ENCODE results near the gene SLC2A11.
"Not testable (repeated sequence)": the region's sequence is repeated elsewhere in the genome, so short reads cannot be mapped to it uniquely, and the experiment has no call there.

SLC2A11 gene

DNA sequence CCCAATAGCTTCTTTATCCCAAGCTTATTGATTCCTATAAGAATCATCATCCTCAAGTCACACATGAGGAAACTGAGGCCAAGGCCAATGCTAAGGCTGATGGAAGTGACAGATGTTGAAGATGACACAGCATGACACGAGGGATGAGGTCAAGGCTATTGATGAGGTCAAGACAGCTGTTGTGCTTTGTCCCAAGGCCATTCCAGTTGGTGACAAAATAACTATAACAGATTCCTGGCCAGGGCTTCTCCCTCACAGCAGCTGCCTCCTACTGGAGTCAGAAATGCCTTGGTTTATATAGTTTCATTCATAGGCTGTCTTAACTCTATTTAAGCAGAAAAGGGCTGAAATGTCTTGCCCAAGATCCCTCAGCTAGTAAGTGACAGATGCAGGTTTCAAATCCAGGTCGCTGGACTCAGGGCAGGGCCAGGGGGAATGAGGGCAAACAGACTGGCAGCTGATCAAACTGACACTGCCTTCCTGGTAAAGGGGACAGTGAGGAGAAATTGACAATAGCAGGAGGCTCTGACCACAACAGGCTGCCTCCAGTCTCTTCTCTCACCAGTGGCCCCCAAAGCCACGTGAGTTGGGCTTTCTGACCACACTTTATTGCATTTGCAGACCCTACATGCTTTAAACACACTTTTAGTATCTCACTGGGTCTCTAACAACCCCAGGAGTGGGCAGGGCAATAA lies 53.0 kb downstream of the SLC2A11 start:
- no peak for DNase-seq

DNA sequence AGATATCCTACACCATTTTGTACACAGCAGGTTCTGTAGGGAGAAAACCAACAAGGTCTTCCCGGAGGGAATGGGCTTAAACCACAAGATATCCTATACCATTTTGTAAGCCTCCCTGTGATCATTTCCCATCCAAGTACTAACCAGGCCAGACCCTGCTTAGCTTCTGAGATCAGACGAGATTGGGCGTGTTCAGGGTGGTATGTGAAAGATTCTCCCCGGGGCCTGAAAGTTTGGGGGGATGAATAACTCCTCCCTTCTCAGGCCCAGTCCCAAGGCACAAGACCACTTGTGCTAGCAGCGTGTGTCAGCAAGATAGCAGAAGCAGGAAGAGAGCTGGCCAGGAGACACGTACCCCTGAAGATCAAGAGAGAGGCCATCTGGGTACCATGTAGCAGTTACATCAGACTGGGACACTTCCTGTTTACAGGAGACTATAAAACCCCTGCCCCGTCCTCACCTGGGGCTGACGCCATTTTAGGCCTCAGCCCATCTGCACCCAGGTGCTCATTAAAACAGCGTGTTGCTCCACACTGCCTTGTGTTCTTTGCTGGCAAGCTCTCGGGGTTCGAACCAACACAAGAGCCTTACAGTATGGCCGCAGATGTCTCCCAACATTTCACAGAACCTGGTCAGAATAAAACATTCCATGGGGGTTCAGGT lies 53.8 kb downstream of the SLC2A11 start:
- no peak for DNase-seq

DNA sequence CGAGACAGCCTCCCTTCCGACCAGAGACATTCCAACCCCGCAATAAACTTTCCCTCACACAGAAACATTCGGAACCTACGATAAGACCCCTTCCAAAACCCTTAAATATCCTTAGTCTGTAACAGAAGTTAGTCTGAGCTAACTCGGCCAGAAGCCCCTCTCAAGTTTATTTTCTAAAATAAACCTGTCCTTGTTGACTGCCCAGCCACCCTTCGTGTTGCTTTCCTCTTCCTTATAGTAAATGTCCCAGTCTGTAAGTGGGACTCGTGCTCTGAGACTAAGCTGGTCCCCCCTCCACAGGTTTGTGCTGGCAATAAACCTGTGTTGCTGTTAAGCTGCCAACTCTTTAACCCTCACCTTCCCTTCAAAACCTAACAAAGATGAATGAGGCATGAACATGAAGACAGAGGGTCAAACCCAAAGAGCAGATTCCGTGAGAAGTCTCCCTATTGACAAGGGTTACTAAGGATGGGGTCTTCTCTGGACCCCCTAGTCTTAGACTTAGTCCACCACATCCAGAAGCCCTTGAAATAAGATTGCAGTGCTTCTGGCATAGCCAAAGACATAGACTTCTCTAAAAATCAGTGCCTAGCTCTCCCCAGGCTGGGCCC lies 54.7 kb downstream of the SLC2A11 start:
- no peak for DNase-seq

DNA sequence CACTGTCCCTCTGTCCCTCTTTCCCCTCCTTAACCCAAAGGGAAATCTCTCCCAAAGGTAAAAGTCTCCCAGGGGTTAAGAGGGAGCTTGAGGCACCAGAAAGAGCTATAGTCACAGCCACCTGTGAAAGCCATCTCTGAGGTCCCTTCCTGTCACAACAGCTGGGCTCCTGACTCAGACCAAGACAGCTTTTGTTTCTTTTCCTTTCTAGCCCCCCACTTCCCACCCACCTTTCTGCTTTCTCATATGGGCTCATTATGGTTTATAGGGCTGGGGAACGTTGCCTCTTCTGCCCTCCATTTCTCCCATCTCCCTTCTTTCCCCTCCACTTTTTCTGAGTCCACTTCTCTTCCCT lies 55.6 kb downstream of the SLC2A11 start:
- no peak for DNase-seq

DNA sequence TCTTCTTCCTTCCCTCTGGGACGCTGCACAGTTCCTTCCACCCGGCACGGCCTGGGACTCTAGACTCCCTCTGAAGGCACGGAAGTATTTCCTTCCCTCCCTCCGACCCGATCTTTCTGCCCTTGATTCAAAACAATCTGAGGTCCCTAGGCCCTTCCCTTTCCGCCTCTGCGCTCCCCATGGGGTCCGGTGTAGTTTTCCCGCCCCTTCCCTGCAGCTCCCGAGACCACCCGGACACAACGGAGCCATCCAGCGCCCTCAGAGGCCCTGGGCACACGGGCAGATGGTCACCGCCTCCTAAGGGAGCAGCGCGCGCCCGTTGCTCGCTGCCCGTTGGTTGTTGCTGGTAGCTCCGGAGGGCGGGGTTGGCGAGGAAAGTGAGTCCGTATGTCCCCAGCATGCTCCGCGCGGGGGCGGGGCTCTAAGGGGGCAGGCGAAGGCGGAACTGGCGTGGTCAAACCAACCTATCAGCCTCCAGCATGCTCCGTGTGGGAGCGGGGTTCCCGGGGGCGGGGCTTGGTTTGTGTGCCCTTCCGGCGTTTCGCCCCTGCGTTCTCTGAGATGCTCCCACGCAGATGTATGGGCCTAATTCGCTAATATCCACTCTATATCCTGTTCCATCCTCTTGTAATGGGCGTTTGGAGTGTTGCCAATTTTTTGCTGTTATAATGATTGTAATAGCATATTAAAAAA lies 56.1 kb downstream of the SLC2A11 start:
- peak; percentile 91 for DNase-seq

DNA sequence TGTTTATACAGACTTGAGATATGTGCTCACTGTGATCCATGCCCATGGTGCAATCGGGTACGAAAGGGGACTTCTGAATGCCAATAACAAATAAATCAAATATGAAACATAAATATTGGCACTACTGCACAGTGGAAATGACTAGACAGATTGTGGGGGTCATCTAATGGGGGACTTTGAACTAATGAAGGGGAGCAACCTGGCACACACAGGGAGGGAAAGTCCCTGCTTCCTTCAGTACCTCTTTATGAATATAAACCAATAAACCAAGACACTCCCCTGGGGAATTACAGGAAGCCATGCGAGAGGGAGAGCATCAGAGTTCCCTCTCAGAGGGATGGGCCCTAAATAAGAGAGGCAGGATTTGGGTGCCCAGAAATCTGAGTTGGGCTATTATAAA lies 57.6 kb downstream of the SLC2A11 start:
- no peak for DNase-seq

DNA sequence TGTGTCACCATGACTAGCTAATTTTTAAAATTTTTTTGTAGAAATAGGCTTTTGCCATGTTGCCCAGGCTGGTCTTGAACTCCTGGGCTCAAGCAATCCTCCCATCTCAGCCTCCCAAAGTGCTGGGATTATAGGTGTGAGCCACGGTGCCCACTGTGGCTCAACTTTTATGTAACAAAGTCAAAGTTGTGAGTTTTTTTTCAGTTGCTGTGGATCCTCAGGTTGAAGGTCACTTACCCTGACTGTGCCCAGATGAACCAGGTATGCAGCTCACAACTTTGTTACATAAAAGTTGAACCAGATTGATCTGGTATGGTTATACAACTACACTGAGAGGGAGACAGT lies 62.6 kb downstream of the SLC2A11 start:
- DNase-seq = not testable (repeated sequence)

DNA sequence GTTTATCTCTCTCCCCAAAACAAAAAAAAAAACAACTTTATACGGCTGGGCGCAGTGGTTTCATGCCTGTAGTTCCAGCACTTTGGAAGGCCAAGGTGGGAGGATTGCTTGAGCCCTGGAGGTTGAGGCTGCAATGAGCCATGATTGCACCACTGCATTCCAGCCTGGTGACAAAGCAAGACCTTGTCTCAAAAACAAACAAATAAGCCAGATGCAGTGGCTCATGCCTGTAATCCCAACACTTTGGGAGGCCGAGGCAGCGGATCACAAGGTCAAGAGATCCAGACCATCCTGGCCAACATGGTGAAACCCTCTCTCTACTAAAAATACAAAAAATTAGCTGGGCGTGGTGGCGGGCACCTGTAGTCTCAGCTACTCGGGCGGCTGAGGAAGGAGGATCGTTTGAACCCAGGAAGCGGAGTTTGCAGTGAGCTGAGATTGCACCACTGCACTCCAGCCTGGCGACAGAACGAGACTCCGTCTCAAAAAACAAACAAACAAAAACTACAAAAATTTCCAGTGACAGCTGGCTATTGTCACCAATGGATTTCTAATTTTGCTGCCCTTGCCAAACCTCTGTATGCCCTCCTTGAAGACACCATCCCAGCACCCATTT lies 64.0 kb downstream of the SLC2A11 start:
- DNase-seq = not testable (repeated sequence)

DNA sequence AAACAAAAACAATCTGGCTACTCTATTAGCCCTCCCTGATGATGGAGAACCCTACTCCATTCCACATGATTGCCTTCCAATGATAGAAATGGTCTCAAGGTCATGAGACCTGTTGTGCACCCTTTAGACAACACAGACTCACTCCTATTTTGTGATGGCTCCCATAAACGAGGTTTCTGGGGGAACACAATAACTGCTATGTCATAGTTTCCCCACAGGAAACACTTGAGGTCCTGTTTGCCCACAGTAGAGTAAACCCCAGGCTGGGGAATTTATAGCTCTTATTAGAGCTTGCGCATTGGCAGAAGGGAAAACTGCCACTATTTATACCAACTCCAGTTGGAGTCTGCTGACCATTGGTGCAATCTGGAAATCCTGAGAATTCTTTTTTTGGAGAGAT lies 65.2 kb downstream of the SLC2A11 start:
- no peak for DNase-seq

DNA sequence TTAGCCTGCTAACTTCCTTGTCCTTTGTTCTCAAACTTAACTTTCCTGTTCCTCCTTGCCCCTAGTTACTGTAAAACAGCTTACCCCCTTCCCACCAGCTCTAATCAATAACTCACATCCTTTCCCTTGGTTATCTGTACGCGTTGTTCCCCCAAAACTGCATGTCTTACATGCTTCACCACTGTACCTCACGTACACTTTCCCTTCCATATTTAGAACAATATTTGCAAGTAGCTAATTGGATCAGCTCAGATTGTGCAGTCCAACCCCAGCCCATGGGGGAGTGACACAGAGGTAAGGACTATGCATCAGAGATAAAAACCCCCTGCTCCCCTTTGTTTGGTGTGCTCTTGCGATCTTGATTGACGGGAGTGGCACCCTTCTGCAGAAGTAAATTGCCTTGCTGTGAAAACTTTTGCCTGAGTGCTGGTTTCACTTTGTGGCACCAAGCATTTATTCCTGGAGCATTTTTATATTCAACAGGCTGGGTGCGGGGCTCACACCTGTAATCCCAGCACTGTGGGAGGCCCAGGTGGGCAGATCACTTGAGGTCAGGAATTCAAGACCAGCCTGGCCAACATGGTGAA lies 67.4 kb downstream of the SLC2A11 start:
- no peak for DNase-seq

DNA sequence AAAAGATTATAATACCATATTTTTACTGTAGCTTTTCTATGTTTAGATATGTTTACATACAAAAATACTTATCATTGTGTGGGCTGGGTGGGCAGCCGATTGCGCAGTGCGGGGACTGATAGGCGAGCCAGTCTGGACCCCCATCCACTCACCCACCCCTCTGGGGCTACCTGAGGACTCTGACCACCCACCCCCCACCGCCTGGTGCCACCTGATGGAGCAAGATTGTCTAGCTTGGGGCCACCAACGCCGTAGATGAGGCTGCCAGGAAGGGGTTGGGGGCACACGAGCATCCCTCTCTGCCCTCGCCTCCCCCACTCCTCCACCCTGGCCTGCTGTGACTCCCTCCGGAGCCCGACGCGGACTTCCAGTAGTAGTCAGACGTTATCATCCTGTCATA lies 68.9 kb downstream of the SLC2A11 start:
- DNase-seq = no peak
